ENCODE measurements around the gene RNF208. TPM values are rescaled to one million over a fixed set of nuclear protein-coding genes. Genes with fewer than 3 reads are reported as not detected.

The RNF208 gene
- total and polyA plus RNA-seq, 2 donors (not counting 1 experiment from before 2014, with no cell fraction given) = 1.1 to 1.4 TPM

- Mint-ChIP-seq H3K4me3 (no peak overlapping the region), H3K9me3 (ENCODE audit: insufficient read depth) (no peaks in the 10 kb centered on the region), H3K27me3 (peaks cover 4% of the 10 kb centered on the region), H3K4me1 (peaks cover 6% of the 10 kb centered on the region), H3K27ac (no peak overlapping the region)
- Histone ChIP-seq H4K20me1 (ENCODE audit: control insufficient read depth, insufficient read depth, low read length, poor library complexity, severe bottlenecking) (no peaks in the 10 kb centered on the region), H3K4me1 (ENCODE audit: control insufficient read depth in 2 of 2, insufficient read depth in 2 of 2, low read length in 2 of 2) (peaks cover 5 to 16% of the 10 kb centered on the region in 2 donors), H3K4me2 (replicated peaks; ENCODE audit: low read depth, low read length, poor library complexity, severe bottlenecking) (no peak overlapping the region), H2AFZ (ENCODE audit: insufficient read depth, low read depth, low read length, poor library complexity, severe bottlenecking) (no peak overlapping the region), H3K9me3 (ENCODE audit: control extremely low read depth in 1 of 3, control insufficient read depth in 2 of 3, insufficient read depth in 1 of 3, low read length in 2 of 3) (no peaks in the 10 kb centered on the region), H3K4me3 (ENCODE audit: control extremely low read depth in 1 of 5, extremely low read depth in 1 of 5, insufficient read depth in 1 of 5, low read depth in 2 of 5, low read length in 4 of 5) (no peak overlapping the region), H3K27ac (ENCODE audit: low read length in 2 of 2) (no peak overlapping the region), H3K36me3 (replicated peaks in 1 of 2; ENCODE audit: control extremely low read depth in 1 of 2, control insufficient read depth in 1 of 2, extremely low read depth in 1 of 2, insufficient read depth in 2 of 2, low read length in 1 of 2) (no peaks in the 10 kb centered on the region), H3K79me2 (ENCODE audit: control insufficient read depth, insufficient read depth, low read length) (no peaks in the 10 kb centered on the region), H3K27me3 (replicated peaks in 1 of 4; ENCODE audit: control extremely low read depth in 1 of 4, control insufficient read depth in 3 of 4, insufficient read depth in 4 of 4, low read length in 3 of 4) (peaks cover 0 to 37% (median 2%) of the 10 kb centered on the region in 4 experiments), H3K9ac (ENCODE audit: low read length) (no peak overlapping the region)
- 68% methylated on average over 27 of the region's 27 CpGs for WGBS (ENCODE audit: insufficient coverage)
- POLR2A ChIA-PET = no interaction called here
- intact Hi-C loops (cut with micrococcal nuclease) = no loop called here
- no peak for ATAC-seq (ENCODE audit: low read depth)
- CTCF ChIA-PET = interaction anchor here (0.8 kb wide), 1 partner anchor 182 kb away, joined by 7 read pairs; no protein-coding TSS in a partner anchor
- DNase-seq = no peak
- no peak for TF ChIP-seq EZH2 (IDR thresholded peaks at IDR 0.05; ENCODE audit: borderline replicate concordance, insufficient read depth, low read depth, low read length, poor library complexity, severe bottlenecking)
- TF ChIP-seq, protein P1, sequence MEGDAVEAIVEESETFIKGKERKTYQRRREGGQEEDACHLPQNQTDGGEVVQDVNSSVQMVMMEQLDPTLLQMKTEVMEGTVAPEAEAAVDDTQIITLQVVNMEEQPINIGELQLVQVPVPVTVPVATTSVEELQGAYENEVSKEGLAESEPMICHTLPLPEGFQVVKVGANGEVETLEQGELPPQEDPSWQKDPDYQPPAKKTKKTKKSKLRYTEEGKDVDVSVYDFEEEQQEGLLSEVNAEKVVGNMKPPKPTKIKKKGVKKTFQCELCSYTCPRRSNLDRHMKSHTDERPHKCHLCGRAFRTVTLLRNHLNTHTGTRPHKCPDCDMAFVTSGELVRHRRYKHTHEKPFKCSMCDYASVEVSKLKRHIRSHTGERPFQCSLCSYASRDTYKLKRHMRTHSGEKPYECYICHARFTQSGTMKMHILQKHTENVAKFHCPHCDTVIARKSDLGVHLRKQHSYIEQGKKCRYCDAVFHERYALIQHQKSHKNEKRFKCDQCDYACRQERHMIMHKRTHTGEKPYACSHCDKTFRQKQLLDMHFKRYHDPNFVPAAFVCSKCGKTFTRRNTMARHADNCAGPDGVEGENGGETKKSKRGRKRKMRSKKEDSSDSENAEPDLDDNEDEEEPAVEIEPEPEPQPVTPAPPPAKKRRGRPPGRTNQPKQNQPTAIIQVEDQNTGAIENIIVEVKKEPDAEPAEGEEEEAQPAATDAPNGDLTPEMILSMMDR (IDR thresholded peaks at IDR 0.05) = no peak
Observed at GRCh38 chr9:137228968-137229896, 7.2 kb upstream of the RNF208 start.

- WGBS (ENCODE audit: insufficient coverage) = 72% methylated on average over 26 of the region's 29 CpGs
- intact Hi-C loops (cut with micrococcal nuclease) = no loop called here
- H3K4me3 ChIP-seq (ENCODE audit: control extremely low read depth in 1 of 5, extremely low read depth in 1 of 5, insufficient read depth in 1 of 5, low read depth in 2 of 5, low read length in 4 of 5) = no peak overlapping the region
- DNase-seq = no peak
- Mint-ChIP-seq H3K27ac (no peak overlapping the region), H3K4me1 (peaks cover 7% of the 10 kb centered on the region), H3K27me3 (peaks cover 4% of the 10 kb centered on the region), H3K4me3 (no peak overlapping the region), H3K9me3 (ENCODE audit: insufficient read depth) (no peaks in the 10 kb centered on the region)
- peaks cover 0 to 35% (median 2%) of the 10 kb centered on the region in 4 experiments for H3K27me3 ChIP-seq (replicated peaks in 1 of 4; ENCODE audit: control extremely low read depth in 1 of 4, control insufficient read depth in 3 of 4, insufficient read depth in 4 of 4, low read length in 3 of 4)
- no peaks in the 10 kb centered on the region for H4K20me1 ChIP-seq (ENCODE audit: control insufficient read depth, insufficient read depth, low read length, poor library complexity, severe bottlenecking)
- no peak overlapping the region for H3K9ac ChIP-seq (ENCODE audit: low read length)
- H3K27ac ChIP-seq (ENCODE audit: low read length in 2 of 2) = no peak overlapping the region
- ChIA-PET CTCF (interaction anchor here (0.8 to 7.0 kb wide), 5 partner anchors 10 to 181 kb away, joined by 5 to 76 read pairs (median 7); partner anchors contain the start of genes ANAPC2, SSNA1 and TUBB4B), POLR2A (interaction anchor here (0.5 to 0.6 kb wide), 2 partner anchors 11 to 110 kb away, joined by 3 to 4 read pairs; no protein-coding TSS in a partner anchor)
- TF ChIP-seq EZH2 (IDR thresholded peaks at IDR 0.05; ENCODE audit: borderline replicate concordance, insufficient read depth, low read depth, low read length, poor library complexity, severe bottlenecking) = no peak
- TF ChIP-seq, protein P1 (IDR thresholded peaks at IDR 0.05) = no peak
- no peak for ATAC-seq (ENCODE audit: low read depth)
- no peaks in the 10 kb centered on the region for H3K79me2 ChIP-seq (ENCODE audit: control insufficient read depth, insufficient read depth, low read length)
- H3K9me3 ChIP-seq (ENCODE audit: control extremely low read depth in 1 of 3, control insufficient read depth in 2 of 3, insufficient read depth in 1 of 3, low read length in 2 of 3) = no peaks in the 10 kb centered on the region
- no peaks in the 10 kb centered on the region for H3K36me3 ChIP-seq (replicated peaks in 1 of 2; ENCODE audit: control extremely low read depth in 1 of 2, control insufficient read depth in 1 of 2, extremely low read depth in 1 of 2, insufficient read depth in 2 of 2, low read length in 1 of 2)
- H3K4me1 ChIP-seq (ENCODE audit: control insufficient read depth in 2 of 2, insufficient read depth in 2 of 2, low read length in 2 of 2) = peaks cover 8 to 19% of the 10 kb centered on the region in 2 donors
- no peak overlapping the region for H2AFZ ChIP-seq (ENCODE audit: insufficient read depth, low read depth, low read length, poor library complexity, severe bottlenecking)
- no peak overlapping the region for H3K4me2 ChIP-seq (replicated peaks; ENCODE audit: low read depth, low read length, poor library complexity, severe bottlenecking)
Observed at GRCh38 chr9:137228506-137228967, 6.5 kb upstream of the RNF208 start.

Data from B cell (primary cell).